Activated naive CD8-positive, alpha-beta T cell treated with anti-CD3 and anti-CD28 coated beads, Interleukin-2, amount 50 U/mL, for 24 hours (primary cell): ENCODE results near the gene ALDH9A1.
A peak's percentile ranks its signal among the peaks of the same experiment; 100 is the strongest.
"Not testable (repeated sequence)": the region's sequence is repeated elsewhere in the genome, so short reads cannot be mapped to it uniquely, and the experiment has no call there.

ENCODE experiments used
- ATAC-seq: fragments of 150-1000 bp; cut with Tn5 transposase; one replicate; pipeline ENCODE4 v1.10.0; 2021
- DNase-seq: peaks from one replicate; pipeline ENCODE4 v3.0.0; 2021
- H3K27ac Mint-ChIP-seq: one replicate; pipeline ENCODE4 v1.8.0; 2021; ENCODE audit warnings: mild to moderate bottlenecking, mixed read lengths
- H3K27me3 Mint-ChIP-seq: one replicate; pipeline ENCODE4 v1.8.0; 2021; ENCODE audit warnings: mixed read lengths
- H3K36me3 Mint-ChIP-seq: one replicate; pipeline ENCODE4 v1.8.0; 2021; ENCODE audit warnings: low read depth, mixed read lengths
- H3K4me1 Mint-ChIP-seq: one replicate; pipeline ENCODE4 v1.8.0; 2021; ENCODE audit warnings: mixed read lengths
- H3K4me3 Mint-ChIP-seq: one replicate; pipeline ENCODE4 v1.8.0; 2021; ENCODE audit warnings: mild to moderate bottlenecking, moderate library complexity, mixed read lengths
- H3K9me3 Mint-ChIP-seq: one replicate; pipeline ENCODE4 v1.8.0; 2021; ENCODE audit warnings: mixed read lengths

ALDH9A1 gene

GRCh38 chr1:165697881-165698760 lies at the start of gene ALDH9A1:
TSS of gene ALDH9A1 (minus strand) at chr1:165698562. CDS start at chr1:165698558, 4 bp downstream.
- DNase-seq (peak; percentile 92), ATAC-seq (peak; percentile 96)
- H3K9me3 Mint-ChIP-seq: no peaks in the 10 kb centered on the region
- H3K36me3 Mint-ChIP-seq: peaks cover 20% of the 10 kb centered on the region
- H3K27me3 Mint-ChIP-seq: no peaks in the 10 kb centered on the region
- peaks cover 30% of the 10 kb centered on the region for H3K4me1 Mint-ChIP-seq
- H3K4me3 Mint-ChIP-seq: peak within 1 kb of the TSS; percentile 96
- H3K27ac Mint-ChIP-seq: peak within 1 kb of the TSS; percentile 91

GRCh38 chr1:165747632-165748447 lies 49.5 kb upstream of the ALDH9A1 start:
- peaks cover 26% of the 10 kb centered on the region for H3K36me3 Mint-ChIP-seq

GRCh38 chr1:165744913-165745312 lies 46.6 kb upstream of the ALDH9A1 start:
- H3K36me3 Mint-ChIP-seq: peaks cover 44% of the 10 kb centered on the region
- ATAC-seq, H3K27ac Mint-ChIP-seq, DNase-seq, H3K9me3 Mint-ChIP-seq, H3K4me3 Mint-ChIP-seq, H3K27me3 Mint-ChIP-seq, H3K4me1 Mint-ChIP-seq: not testable (repeated sequence)

More at GRCh38 chr1:165747632-165748447, 49.5 kb upstream of the ALDH9A1 start:
- H3K27me3 Mint-ChIP-seq: no peaks in the 10 kb centered on the region
- H3K9me3 Mint-ChIP-seq: no peaks in the 10 kb centered on the region
- H3K4me1 Mint-ChIP-seq: no peaks in the 10 kb centered on the region
- no peak overlapping the region for H3K27ac Mint-ChIP-seq
- DNase-seq (no peak), ATAC-seq (no peak)
- H3K4me3 Mint-ChIP-seq: no peak overlapping the region

- Mint-ChIP-seq H3K9me3 (no peaks in the 10 kb centered on the region), H3K36me3 (peaks cover 47% of the 10 kb centered on the region), H3K4me1 (peaks cover 14% of the 10 kb centered on the region), H3K27ac (no peak overlapping the region), H3K4me3 (no peak overlapping the region), H3K27me3 (no peaks in the 10 kb centered on the region)
- DNase-seq (no peak), ATAC-seq (no peak)
Measured at GRCh38 chr1:165742194-165742593, 43.8 kb upstream of the ALDH9A1 start.

- no peaks in the 10 kb centered on the region for H3K9me3 Mint-ChIP-seq
- DNase-seq (no peak), ATAC-seq (no peak)
- H3K27ac Mint-ChIP-seq: no peak overlapping the region
- H3K36me3 Mint-ChIP-seq: peaks cover 46% of the 10 kb centered on the region
- H3K4me1 Mint-ChIP-seq: peaks cover 15% of the 10 kb centered on the region
- no peaks in the 10 kb centered on the region for H3K27me3 Mint-ChIP-seq
- H3K4me3 Mint-ChIP-seq: no peak overlapping the region
Measured at GRCh38 chr1:165738794-165739193, 40.4 kb upstream of the ALDH9A1 start.

- DNase-seq: no peak
- ATAC-seq: no peak
- no peak overlapping the region for H3K4me3 Mint-ChIP-seq
- no peak overlapping the region for H3K27ac Mint-ChIP-seq
- peaks cover 15% of the 10 kb centered on the region for H3K4me1 Mint-ChIP-seq
- peaks cover 39% of the 10 kb centered on the region for H3K36me3 Mint-ChIP-seq
- H3K9me3 Mint-ChIP-seq: no peaks in the 10 kb centered on the region
- no peaks in the 10 kb centered on the region for H3K27me3 Mint-ChIP-seq
Measured at GRCh38 chr1:165737196-165737595, 38.8 kb upstream of the ALDH9A1 start.

- Mint-ChIP-seq H3K27ac (peak overlapping the region; percentile 29), H3K36me3 (peaks cover 20% of the 10 kb centered on the region)
- DNase-seq: no peak
Measured at GRCh38 chr1:165734906-165735305, 36.5 kb upstream of the ALDH9A1 start.

GRCh38 chr1:165726841-165727240 lies 28.5 kb upstream of the ALDH9A1 start:
- Mint-ChIP-seq H3K4me1 (no peaks in the 10 kb centered on the region), H3K27ac (no peak overlapping the region), H3K4me3 (no peak overlapping the region), H3K36me3 (peaks cover 9% of the 10 kb centered on the region), H3K27me3 (no peaks in the 10 kb centered on the region), H3K9me3 (no peaks in the 10 kb centered on the region)
- DNase-seq: no peak
- ATAC-seq: no peak

More at GRCh38 chr1:165734906-165735305, 36.5 kb upstream of the ALDH9A1 start:
- H3K4me3 Mint-ChIP-seq: no peak overlapping the region
- ATAC-seq: no peak
- no peaks in the 10 kb centered on the region for H3K27me3 Mint-ChIP-seq
- H3K9me3 Mint-ChIP-seq: no peaks in the 10 kb centered on the region
- H3K4me1 Mint-ChIP-seq: peaks cover 15% of the 10 kb centered on the region

- H3K27me3 Mint-ChIP-seq: no peaks in the 10 kb centered on the region
- no peak overlapping the region for H3K4me3 Mint-ChIP-seq
- H3K36me3 Mint-ChIP-seq: peaks cover 9% of the 10 kb centered on the region
- no peaks in the 10 kb centered on the region for H3K9me3 Mint-ChIP-seq
- H3K27ac Mint-ChIP-seq: no peak overlapping the region
- no peak for DNase-seq
- no peak for ATAC-seq
- H3K4me1 Mint-ChIP-seq: no peaks in the 10 kb centered on the region
Measured at GRCh38 chr1:165726169-165726568, 27.8 kb upstream of the ALDH9A1 start.

GRCh38 chr1:165717918-165718515 lies 19.7 kb upstream of the ALDH9A1 start:
- H3K9me3 Mint-ChIP-seq: no peaks in the 10 kb centered on the region
- no peaks in the 10 kb centered on the region for H3K36me3 Mint-ChIP-seq
- ATAC-seq (no peak), DNase-seq (peak; percentile 9)
- H3K4me1 Mint-ChIP-seq: no peaks in the 10 kb centered on the region
- H3K4me3 Mint-ChIP-seq: no peak overlapping the region
- no peaks in the 10 kb centered on the region for H3K27me3 Mint-ChIP-seq
- no peak overlapping the region for H3K27ac Mint-ChIP-seq

GRCh38 chr1:165716265-165717051 lies 18.1 kb upstream of the ALDH9A1 start:
- not testable (repeated sequence) for H3K4me1 Mint-ChIP-seq, H3K36me3 Mint-ChIP-seq, DNase-seq, ATAC-seq, H3K27me3 Mint-ChIP-seq, H3K9me3 Mint-ChIP-seq, H3K4me3 Mint-ChIP-seq, H3K27ac Mint-ChIP-seq

- Mint-ChIP-seq H3K27me3 (no peaks in the 10 kb centered on the region), H3K27ac (no peak overlapping the region), H3K36me3 (no peaks in the 10 kb centered on the region), H3K9me3 (no peaks in the 10 kb centered on the region), H3K4me3 (no peak overlapping the region), H3K4me1 (no peaks in the 10 kb centered on the region)
- ATAC-seq (no peak), DNase-seq (no peak)
Measured at GRCh38 chr1:165712764-165713163, 14.4 kb upstream of the ALDH9A1 start.

- no peak overlapping the region for H3K27ac Mint-ChIP-seq
- ATAC-seq: no peak
- no peaks in the 10 kb centered on the region for H3K4me1 Mint-ChIP-seq
- no peaks in the 10 kb centered on the region for H3K9me3 Mint-ChIP-seq
- H3K27me3 Mint-ChIP-seq: peaks cover 4% of the 10 kb centered on the region
- no peak overlapping the region for H3K4me3 Mint-ChIP-seq
- DNase-seq: no peak
- H3K36me3 Mint-ChIP-seq: no peaks in the 10 kb centered on the region
Measured at GRCh38 chr1:165707984-165708706, 9.8 kb upstream of the ALDH9A1 start.
